H9 (cell line): Measurements from ENCODE around the gene TMEM208. TPM values are rescaled to one million over a fixed set of nuclear protein-coding genes. Genes with fewer than 3 reads are reported as not detected.

ENCODE experiments used
- DNase-seq: peaks from one replicate; pipeline ENCODE4 v3.0.0-alpha.2; 2017
- H2AFZ ChIP-seq: one replicate; pipeline ENCODE4 v1.6.1; 2013; ENCODE audit warnings: mild to moderate bottlenecking, low read length, control low read depth, moderate library complexity
- H2AK5ac ChIP-seq: 2 replicates; pipeline ENCODE4 v1.6.1; 2013; ENCODE audit warnings: low read length, control low read depth, mixed read lengths; ENCODE audit not compliant: insufficient read length
- H2BK120ac ChIP-seq: one replicate; pipeline ENCODE4 v1.6.1; 2013; ENCODE audit warnings: low read depth, mild to moderate bottlenecking, low read length, control low read depth, inconsistent platforms; ENCODE audit not compliant: poor library complexity, severe bottlenecking
- H2BK12ac ChIP-seq: 2 replicates; pipeline ENCODE4 v1.6.1; 2013; ENCODE audit warnings: low read length, control low read depth, mixed read lengths, low read depth; ENCODE audit not compliant: insufficient read length
- H2BK15ac ChIP-seq: 2 replicates; pipeline ENCODE4 v1.6.1; 2013; ENCODE audit warnings: low read depth, low read length, control low read depth
- H2BK20ac ChIP-seq: one replicate; pipeline ENCODE4 v1.6.1; 2013; ENCODE audit warnings: low read depth, mild to moderate bottlenecking, low read length, control low read depth, inconsistent platforms; ENCODE audit not compliant: poor library complexity, severe bottlenecking
- H2BK5ac ChIP-seq: 2 replicates; pipeline ENCODE4 v1.6.1; 2013; ENCODE audit warnings: low read length, control low read depth, mixed read lengths; ENCODE audit not compliant: insufficient read length
- H3K14ac ChIP-seq: 2 replicates; pipeline ENCODE4 v1.6.1; 2013; ENCODE audit warnings: low read length, control low read depth; ENCODE audit not compliant: insufficient read depth
- H3K18ac ChIP-seq: 2 replicates; pipeline ENCODE4 v1.6.1; 2013; ENCODE audit warnings: low read depth, mild to moderate bottlenecking, mixed read lengths, low read length, control low read depth; ENCODE audit not compliant: insufficient read length
- H3K23ac ChIP-seq: 2 replicates; pipeline ENCODE4 v1.6.1; 2013; ENCODE audit warnings: low read length, control low read depth, mixed read lengths, low read depth; ENCODE audit not compliant: insufficient read length
- H3K23me2 ChIP-seq: 2 replicates; pipeline ENCODE4 v1.6.1; 2013; ENCODE audit warnings: low read depth, mild to moderate bottlenecking, mixed read lengths, low read length, control low read depth; ENCODE audit not compliant: insufficient read length, poor library complexity, severe bottlenecking
- H3K27ac ChIP-seq: 2 replicates; pipeline ENCODE4 v1.5.1; 2013; ENCODE audit warnings: low read length, control low read depth, mixed read lengths, low read depth; ENCODE audit not compliant: insufficient read length
- H3K27me3 ChIP-seq: 2 replicates; pipeline ENCODE4 v1.6.1; 2013; ENCODE audit warnings: low read length, control low read depth, inconsistent platforms; ENCODE audit not compliant: insufficient read depth
- H3K4ac ChIP-seq: 2 replicates; pipeline ENCODE4 v1.6.1; 2013; ENCODE audit warnings: low read depth, mild to moderate bottlenecking, control low read depth, inconsistent platforms, low read length, moderate library complexity
- H3K4me1 ChIP-seq: 2 replicates; pipeline ENCODE4 v1.6.1; 2013; ENCODE audit warnings: low read length, control low read depth, inconsistent platforms; ENCODE audit not compliant: insufficient read depth
- H3K4me2 ChIP-seq: 2 replicates; pipeline ENCODE4 v1.6.1; 2013; ENCODE audit warnings: low read length, control low read depth, mixed read lengths; ENCODE audit not compliant: insufficient read length, insufficient read depth
- H3K56ac ChIP-seq: 2 replicates; pipeline ENCODE4 v1.6.1; 2013; ENCODE audit warnings: low read depth, mild to moderate bottlenecking, mixed read lengths, low read length, control low read depth; ENCODE audit not compliant: insufficient read length
- H3K79me1 ChIP-seq: 2 replicates; pipeline ENCODE4 v1.6.1; 2013; ENCODE audit warnings: low read depth, mild to moderate bottlenecking, moderate library complexity, low read length, control low read depth, inconsistent platforms; ENCODE audit not compliant: insufficient read depth, poor library complexity, severe bottlenecking
- H3K79me2 ChIP-seq: 2 replicates; pipeline ENCODE4 v1.6.1; 2013; ENCODE audit warnings: low read length, control low read depth, inconsistent platforms; ENCODE audit not compliant: insufficient read depth
- H3K9ac ChIP-seq: 2 replicates; pipeline ENCODE4 v1.6.1; 2013; ENCODE audit warnings: low read length, control low read depth, mixed read lengths; ENCODE audit not compliant: insufficient read length; ENCODE audit errors: extremely low read depth
- H3K9me3 ChIP-seq: one replicate; pipeline ENCODE4 v1.6.1; 2013; ENCODE audit warnings: low read depth, low read length, inconsistent platforms; ENCODE audit not compliant: control insufficient read depth
- H3T11ph ChIP-seq: one replicate; pipeline ENCODE4 v1.6.1; 2013; ENCODE audit warnings: mild to moderate bottlenecking, low read length, control low read depth, inconsistent platforms
- H4K20me1 ChIP-seq: one replicate; pipeline ENCODE4 v1.6.1; 2013; ENCODE audit not compliant: control insufficient read depth, insufficient read length, insufficient read depth
- H4K5ac ChIP-seq: 2 replicates; pipeline ENCODE4 v1.6.1; 2013; ENCODE audit warnings: low read depth, mild to moderate bottlenecking, mixed read lengths, low read length, control low read depth; ENCODE audit not compliant: insufficient read length
- H4K8ac ChIP-seq: replicated peaks from 2 replicates; pipeline ENCODE4 v1.6.1; 2013; ENCODE audit warnings: low read length, control low read depth, mixed read lengths, low read depth; ENCODE audit not compliant: insufficient read length
- H4K91ac ChIP-seq: 2 replicates; pipeline ENCODE4 v1.6.1; 2013; ENCODE audit warnings: low read depth, mild to moderate bottlenecking, moderate library complexity, mixed read lengths, low read length, control low read depth; ENCODE audit not compliant: insufficient read length
- H3K27ac Mint-ChIP-seq, 3 experiments: 2 replicates in 2 of 3; 3 replicates in 1 of 3; pipeline ENCODE4 v1.8.0; 2020 to 2021; ENCODE audit warnings: mixed read lengths in 3 of 3, mild to moderate bottlenecking in 1 of 3, moderate library complexity in 1 of 3
- H3K27me3 Mint-ChIP-seq: 2 replicates; pipeline ENCODE4 v1.8.0; 2021; ENCODE audit warnings: low read depth, mild to moderate bottlenecking, moderate library complexity, mixed read lengths
- H3K36me3 Mint-ChIP-seq, 3 experiments: 2 replicates in 2 of 3; 3 replicates in 1 of 3; pipeline ENCODE4 v1.8.0; 2020 to 2021; ENCODE audit warnings: low read depth in 3 of 3, mixed read lengths in 3 of 3; ENCODE audit not compliant: insufficient read depth in 1 of 3
- H3K4me1 Mint-ChIP-seq, 2 experiments: 2 replicates each; pipeline ENCODE4 v1.8.0; 2020; ENCODE audit warnings: mixed read lengths in 2 of 2
- H3K4me3 Mint-ChIP-seq, 2 experiments: 2 replicates in 1 of 2; 3 replicates in 1 of 2; pipeline ENCODE4 v1.8.0; 2020 to 2021; ENCODE audit warnings: mild to moderate bottlenecking in 2 of 2, mixed read lengths in 2 of 2, moderate library complexity in 1 of 2
- H3K9me3 Mint-ChIP-seq, 2 experiments: 2 replicates in 1 of 2; 3 replicates in 1 of 2; pipeline ENCODE4 v1.8.0; 2020; ENCODE audit warnings: mild to moderate bottlenecking in 2 of 2, mixed read lengths in 2 of 2, moderate library complexity in 1 of 2
- CTCF ChIP-seq: fragments of 200-600 bp; sonication (generic); conservative IDR thresholded peaks from 3 replicates; pipeline ENCODE4 v1.8.0; 2021; ENCODE audit warnings: antibody characterized with exemption, mild to moderate bottlenecking
- WGBS: extraction: QIAGEN DNeasy Blood & Tissue Kit; methylation state at CpG from one replicate; pipeline ENCODE4 v1.1.7; 2013; ENCODE audit warnings: missing lambda C conversion rate, low lambda C conversion rate, mixed read lengths; ENCODE audit not compliant: insufficient read length; ENCODE audit errors: extremely low coverage; 5-methylcytosine and 5-hydroxymethylcytosine counted together
- total RNA-seq: library from RNA; stranded (reverse); gene quantifications from 2 replicates; pipeline ENCODE4 v1.2.1, GENCODE V29; 2021

Gene TMEM208
- total RNA-seq, 1 experiment from 2014 or later = 42.6 TPM

- H3K14ac ChIP-seq = no peak overlapping the region
These were observed 4.1 kb downstream of the TMEM208 start for GRCh38 chr16:67230809-67231660.

More at GRCh38 chr16:67230809-67231660, 4.1 kb downstream of the TMEM208 start:
- Histone ChIP-seq H3K27ac (no peak overlapping the region), H3K79me1 (peaks cover 3% of the 10 kb centered on the region), H2AFZ (no peak overlapping the region), H3K79me2 (peaks cover 5% of the 10 kb centered on the region; the same call in 1 of the 2 replicates), H3K23me2 (peaks cover 15% of the 10 kb centered on the region), H2BK120ac (no peak overlapping the region), H4K20me1 (no peaks in the 10 kb centered on the region), H4K5ac (no peak overlapping the region), H3K4ac (no peak overlapping the region), H4K8ac (no peak overlapping the region), H3K18ac (no peak overlapping the region), H3K56ac (no peak overlapping the region), H2BK5ac (no peak overlapping the region), H3K4me2 (no peak overlapping the region), H3K23ac (no peak overlapping the region), H2BK20ac (no peak overlapping the region), H2BK15ac (no peak overlapping the region), H3K9me3 (no peaks in the 10 kb centered on the region), H2BK12ac (no peak overlapping the region), H3K9ac (no peak overlapping the region), H3K4me1 (peaks cover 3% of the 10 kb centered on the region), H3T11ph (no peak overlapping the region), H2AK5ac (no peak overlapping the region), H3K27me3 (no peaks in the 10 kb centered on the region), H4K91ac (no peak overlapping the region)
- Mint-ChIP-seq H3K4me1 (peaks cover 12 to 16% of the 10 kb centered on the region in 2 experiments), H3K9me3 (no peaks in the 10 kb centered on the region; a peak in 1 of 5 replicates), H3K27ac (no peak overlapping the region), H3K36me3 (peaks cover 26 to 74% (median 60%) of the 10 kb centered on the region in 3 experiments), H3K27me3 (no peaks in the 10 kb centered on the region), H3K4me3 (no peak overlapping the region)
- no CpG with 5 or more reads among the region's 12 CpGs for WGBS
- DNase-seq = peak; percentile 20
- no peak for TF ChIP-seq CTCF
